Breast epithelium (tissue), 3 donors: ENCODE measurements around the gene HDAC4.

ENCODE experiments used
- POLR2AphosphoS5 ChIP-seq, 3 donors: sonication (generic); formaldehyde crosslinking; IDR thresholded peaks; one replicate each; pipeline ENCODE4 v1.6.1; 2017; ENCODE audit warnings: antibody characterized with exemption in 3 of 3
- TF ChIP-seq, protein P1 (sequence below), 3 donors: fragments of 450-650 bp; IDR thresholded peaks; one replicate each; pipeline ENCODE4 v1.5.1; 2016 to 2017; ENCODE audit warnings: antibody characterized with exemption in 3 of 3, mild to moderate bottlenecking in 3 of 3, moderate library complexity in 3 of 3

DNA sequence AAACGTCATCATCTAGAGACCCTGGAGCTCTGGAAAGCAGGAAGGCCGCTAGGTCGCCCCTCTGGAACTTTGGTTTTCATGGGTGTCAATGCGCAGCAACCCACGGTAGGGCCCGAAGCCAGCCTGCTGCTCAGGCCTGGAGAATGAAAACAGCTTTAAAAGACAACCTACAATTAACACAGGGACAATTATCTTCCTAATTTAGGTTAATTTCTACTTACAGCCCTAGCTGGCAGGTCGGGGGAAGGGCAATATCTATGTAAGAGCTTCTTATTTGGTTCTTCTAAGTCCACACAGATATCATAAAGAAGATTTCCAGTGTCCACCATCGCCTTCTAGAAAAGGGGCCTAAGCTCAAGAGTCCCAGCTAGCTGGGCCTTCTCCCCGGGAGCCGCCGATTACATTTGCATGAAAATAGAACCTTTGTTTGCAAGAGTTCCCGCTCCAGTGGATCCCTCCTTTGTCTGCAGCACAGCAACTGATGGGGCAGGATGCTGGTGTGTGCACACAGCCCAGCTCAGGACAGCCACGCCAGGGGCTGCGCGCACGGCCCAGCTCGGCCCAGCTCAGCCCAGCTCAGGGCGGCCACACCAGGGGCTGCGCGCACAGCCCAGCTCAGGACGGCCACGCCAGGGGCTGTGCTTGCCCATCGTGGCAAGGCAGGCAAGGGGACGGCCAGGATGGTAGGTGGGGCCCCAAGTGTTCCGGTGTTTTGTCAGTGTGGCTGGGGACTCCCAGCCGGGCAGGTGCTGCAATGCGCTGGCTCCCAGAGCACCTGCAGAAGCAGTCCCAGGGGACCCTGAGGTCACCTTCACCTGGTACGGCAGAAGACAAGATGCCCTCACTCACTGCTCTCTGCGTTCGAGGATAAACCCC, 109.1 kb downstream of the HDAC4 start:
- TF ChIP-seq, protein P1, sequence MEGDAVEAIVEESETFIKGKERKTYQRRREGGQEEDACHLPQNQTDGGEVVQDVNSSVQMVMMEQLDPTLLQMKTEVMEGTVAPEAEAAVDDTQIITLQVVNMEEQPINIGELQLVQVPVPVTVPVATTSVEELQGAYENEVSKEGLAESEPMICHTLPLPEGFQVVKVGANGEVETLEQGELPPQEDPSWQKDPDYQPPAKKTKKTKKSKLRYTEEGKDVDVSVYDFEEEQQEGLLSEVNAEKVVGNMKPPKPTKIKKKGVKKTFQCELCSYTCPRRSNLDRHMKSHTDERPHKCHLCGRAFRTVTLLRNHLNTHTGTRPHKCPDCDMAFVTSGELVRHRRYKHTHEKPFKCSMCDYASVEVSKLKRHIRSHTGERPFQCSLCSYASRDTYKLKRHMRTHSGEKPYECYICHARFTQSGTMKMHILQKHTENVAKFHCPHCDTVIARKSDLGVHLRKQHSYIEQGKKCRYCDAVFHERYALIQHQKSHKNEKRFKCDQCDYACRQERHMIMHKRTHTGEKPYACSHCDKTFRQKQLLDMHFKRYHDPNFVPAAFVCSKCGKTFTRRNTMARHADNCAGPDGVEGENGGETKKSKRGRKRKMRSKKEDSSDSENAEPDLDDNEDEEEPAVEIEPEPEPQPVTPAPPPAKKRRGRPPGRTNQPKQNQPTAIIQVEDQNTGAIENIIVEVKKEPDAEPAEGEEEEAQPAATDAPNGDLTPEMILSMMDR (IDR thresholded peaks at IDR 0.05): no peak
- TF ChIP-seq POLR2AphosphoS5 (IDR thresholded peaks at IDR 0.05): no peak
